HG03280 (cell line): ENCODE results near the gene ACADM.
"Not testable (repeated sequence)": the region's sequence is repeated elsewhere in the genome, so short reads cannot be mapped to it uniquely, and the experiment has no call there.

Source experiments
- ATAC-seq: cut with Tn5 transposase; IDR thresholded peaks from one replicate; pipeline ENCODE4 v1.9.1; 2021; ENCODE audit warnings: mild to moderate bottlenecking, moderate library complexity; ENCODE audit not compliant: unreplicated experiment

The ACADM gene

GRCh38 chr1:75791022-75791421 is 66.5 kb downstream of the ACADM start:
- ATAC-seq, result no peak

- ATAC-seq, result no peak
These were observed 67.6 kb downstream of the ACADM start for GRCh38 chr1:75792091-75792490.

- ATAC-seq, result no peak
These were observed 69.9 kb downstream of the ACADM start for GRCh38 chr1:75794382-75794781.

DNA sequence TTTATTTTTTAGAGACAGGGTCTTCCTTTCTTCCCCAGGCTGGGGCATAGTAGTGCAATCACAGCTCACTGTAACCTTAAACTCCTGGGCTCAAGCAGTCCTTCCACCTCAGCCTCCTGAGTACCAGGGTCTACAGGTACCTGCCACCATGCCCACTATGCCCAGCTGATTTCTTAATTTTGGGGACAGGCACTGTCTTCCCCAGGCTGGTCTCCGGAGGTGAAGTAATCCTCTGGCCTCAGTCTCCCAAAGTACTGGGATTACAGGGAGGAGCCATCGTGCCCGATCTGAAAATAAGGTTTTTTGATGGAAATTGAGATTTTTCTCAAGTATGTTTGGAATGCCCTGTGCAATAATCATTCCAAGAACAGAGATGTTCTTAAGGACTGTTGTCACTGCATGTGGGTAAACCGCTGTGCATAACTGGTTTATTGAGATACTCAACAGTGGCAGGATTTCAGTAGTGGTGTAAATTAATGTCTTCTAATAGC is 71.2 kb downstream of the ACADM start:
- ATAC-seq, result no peak

DNA sequence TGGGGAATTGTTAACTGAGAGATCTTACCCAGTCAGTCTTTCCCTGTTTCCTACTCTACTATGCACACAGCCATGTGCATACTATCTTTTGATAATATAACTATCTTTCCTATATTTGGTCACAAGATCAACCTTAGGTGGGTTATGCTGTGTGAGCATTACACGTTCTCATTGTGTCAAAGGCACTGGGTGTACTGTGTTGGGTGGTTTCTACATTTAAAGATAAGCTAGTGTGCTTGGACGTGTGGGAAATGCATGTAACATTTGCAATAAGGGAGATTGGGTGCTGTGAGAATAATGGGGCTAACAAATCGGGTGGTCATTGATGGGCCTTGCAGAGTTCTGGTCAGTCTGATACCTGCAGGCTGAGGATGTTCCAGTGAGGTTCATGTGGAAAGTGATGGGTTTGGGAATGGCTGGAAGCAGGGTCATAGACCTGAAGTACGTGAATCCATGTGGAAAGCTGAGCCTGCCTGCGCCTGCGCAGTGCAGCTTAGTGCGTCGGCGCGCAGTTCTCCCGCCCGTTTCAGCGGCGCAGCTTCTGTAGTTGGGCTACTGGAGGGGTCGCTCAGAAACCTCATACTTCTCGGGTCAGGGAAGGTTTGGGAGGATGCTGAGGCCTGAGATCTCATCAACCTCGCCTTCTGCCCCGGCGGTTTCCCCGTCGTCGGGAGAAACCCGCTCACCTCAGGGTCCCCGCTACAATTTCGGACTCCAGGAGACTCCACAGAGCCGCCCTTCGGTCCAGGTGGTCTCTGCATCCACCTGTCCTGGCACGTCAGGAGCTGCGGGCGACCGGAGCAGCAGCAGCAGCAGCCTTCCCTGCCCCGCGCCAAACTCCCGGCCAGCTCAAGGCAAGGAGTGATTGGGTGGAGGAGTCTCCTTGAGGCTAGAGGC is 72.1 kb downstream of the ACADM start, which contains the start of gene MSH4:
Gene MSH4, plus strand, starts transcription at position 507 of the 897 bp plus-strand sequence. Its CDS starts 104 bp downstream, at position 611.
- ATAC-seq, result no peak

DNA sequence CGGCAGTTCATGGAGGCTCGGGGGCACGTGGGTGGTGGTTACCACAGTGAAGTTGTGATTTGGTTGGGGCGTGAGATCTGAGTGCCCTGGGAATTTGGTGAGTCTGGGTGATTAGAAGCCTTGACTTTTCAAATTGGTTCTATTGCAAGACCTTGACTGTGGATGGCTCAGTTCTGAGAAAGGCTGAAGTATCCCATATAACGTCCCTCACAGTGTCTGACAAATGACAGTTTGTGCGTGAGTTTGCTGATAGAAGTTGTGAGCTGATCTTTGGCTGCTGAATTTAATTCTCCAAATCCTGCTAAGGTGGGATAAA is 72.7 kb downstream of the ACADM start:
- no peak for ATAC-seq

DNA sequence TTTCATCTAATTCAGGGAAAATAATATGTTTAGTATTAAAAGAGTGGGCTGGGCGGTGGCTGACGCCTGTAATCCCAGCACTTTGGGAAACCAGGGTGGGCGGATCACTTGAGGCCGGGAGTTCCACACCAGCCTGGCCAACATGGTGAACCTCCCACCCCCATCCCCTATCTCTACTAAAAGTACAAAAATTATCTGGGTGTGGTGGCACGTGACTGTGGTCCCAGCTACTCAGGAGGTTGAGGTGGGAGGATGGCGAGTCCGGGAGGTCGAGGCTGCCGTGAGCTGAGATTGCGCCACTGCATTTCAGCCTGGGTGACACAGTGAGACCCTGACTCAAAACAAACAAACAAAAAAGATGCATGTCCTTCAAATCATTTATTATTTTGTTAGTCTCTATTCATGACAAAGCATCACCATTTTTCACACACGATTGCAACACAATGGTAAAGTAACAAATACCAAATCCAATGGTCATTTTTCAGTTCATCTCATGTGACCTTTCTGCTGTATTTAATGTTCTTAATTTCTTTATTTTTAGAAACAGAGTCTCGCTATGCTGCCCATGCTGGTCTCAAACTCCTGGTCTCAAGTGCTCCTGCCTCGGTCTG is 73.2 kb downstream of the ACADM start:
- no peak for ATAC-seq

GRCh38 chr1:75801480-75801879 is 77.0 kb downstream of the ACADM start:
- not testable (repeated sequence) for ATAC-seq

GRCh38 chr1:75808921-75809320 is 84.4 kb downstream of the ACADM start:
- no peak for ATAC-seq

DNA sequence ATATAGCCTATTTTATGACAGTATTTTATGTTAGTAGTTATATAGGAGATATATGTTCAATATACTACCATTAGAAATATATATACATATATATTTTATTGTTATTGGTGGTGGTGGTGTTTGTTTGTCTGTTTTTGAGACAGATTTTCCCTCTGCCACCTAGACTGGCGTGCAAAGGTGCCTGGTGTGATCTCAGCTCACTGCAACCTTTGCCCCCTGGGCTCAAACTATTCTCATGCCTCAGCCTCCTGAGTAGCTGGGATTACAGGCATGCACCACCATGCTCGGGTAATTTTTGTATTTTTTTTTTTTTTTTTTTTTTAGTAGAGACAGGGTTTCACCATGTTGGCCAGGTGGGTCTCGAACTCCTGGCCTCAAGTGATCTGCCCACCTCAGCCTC is 85.6 kb downstream of the ACADM start:
- not testable (repeated sequence) for ATAC-seq

DNA sequence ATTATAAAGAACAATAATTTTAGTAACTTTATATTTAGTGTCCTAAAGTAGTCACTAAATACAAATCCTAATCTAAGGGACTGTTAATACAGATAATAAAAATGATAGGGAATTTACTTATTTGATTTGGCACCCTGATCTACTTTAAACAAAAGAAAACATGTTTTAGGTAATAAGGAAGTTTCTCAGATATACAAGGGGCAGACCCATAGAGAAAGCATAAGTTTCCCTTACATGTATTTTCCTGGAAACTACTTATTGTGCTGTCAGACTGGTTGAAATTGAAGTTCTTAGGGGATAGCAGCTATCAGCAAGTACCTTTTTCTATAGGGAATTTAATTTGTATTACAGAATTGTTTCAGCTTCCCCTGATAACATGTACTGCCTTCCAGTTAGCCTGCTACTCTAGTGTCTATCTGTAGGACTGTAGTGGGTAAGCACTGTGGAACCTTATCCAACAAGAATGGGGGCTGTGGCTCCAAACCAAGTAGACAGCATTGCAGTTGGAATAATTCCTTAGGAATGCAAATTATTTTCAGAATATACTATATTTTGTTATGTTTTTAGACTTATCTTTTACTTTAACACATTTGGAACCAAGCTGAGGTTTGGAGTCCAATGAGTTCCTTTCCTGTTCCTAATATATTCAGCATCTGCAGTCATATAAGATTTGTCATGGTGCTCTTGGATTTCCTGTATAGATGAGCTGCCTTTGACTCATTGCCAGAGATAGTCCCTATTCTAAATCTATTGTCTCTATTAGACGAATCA is 86.9 kb downstream of the ACADM start:
- ATAC-seq, result no peak

GRCh38 chr1:75812065-75812464 is 87.6 kb downstream of the ACADM start:
- ATAC-seq, result no peak
